OCI-LY7 (cell line): Measurements from ENCODE around the gene ENOX1.

Experiments used
- CTCF ChIP-seq: fragments of 200-600 bp; sonication (generic); conservative IDR thresholded peaks from 2 replicates; pipeline ENCODE4 v1.5.1; 2014; ENCODE audit warnings: mild to moderate bottlenecking, antibody characterized with exemption, low read length, moderate library complexity, mixed read lengths
- EZH2phosphoT487 ChIP-seq: fragments of 200-600 bp; sonication (generic); IDR thresholded peaks from 2 replicates; pipeline ENCODE4 v1.6.1; 2018; ENCODE audit warnings: low read depth, borderline replicate concordance, mild to moderate bottlenecking, mixed run types, antibody characterized with exemption, low read length, moderate library complexity, mixed read lengths

GRCh38 chr13:43397111-43397510 is 389.7 kb downstream of the ENOX1 start:
- no peak for TF ChIP-seq CTCF
- TF ChIP-seq EZH2phosphoT487 = no peak
